Stimulated activated effector memory CD8-positive, alpha-beta T cell treated with anti-CD3 and anti-CD28 coated beads, Interleukin-12 subunit alpha, Interleukin-12 subunit beta, amount 100 ng/mL, for 72 hours (primary cell): ENCODE results near the gene SIGLEC12.
"Not testable (repeated sequence)": the region's sequence is repeated elsewhere in the genome, so short reads cannot be mapped to it uniquely, and the experiment has no call there.

Experiments used
- ATAC-seq: fragments of 150-1000 bp; cut with Tn5 transposase; 2 replicates; pipeline ENCODE4 v1.10.0; 2021
- DNase-seq, 2 donors: peaks; one replicate each; pipeline ENCODE4 v3.0.0; 2021 to 2022; ENCODE audit warnings: low spot score in 2 of 2
- H3K27ac Mint-ChIP-seq: one replicate; pipeline ENCODE4 v1.8.0; 2022; ENCODE audit warnings: mild to moderate bottlenecking, mixed read lengths
- H3K36me3 Mint-ChIP-seq: one replicate; pipeline ENCODE4 v1.8.0; 2022; ENCODE audit warnings: mild to moderate bottlenecking, mixed read lengths
- H3K4me1 Mint-ChIP-seq: one replicate; pipeline ENCODE4 v1.8.0; 2022; ENCODE audit warnings: mixed read lengths
- H3K4me3 Mint-ChIP-seq: one replicate; pipeline ENCODE4 v1.8.0; 2022; ENCODE audit warnings: mild to moderate bottlenecking, mixed read lengths
- H3K9me3 Mint-ChIP-seq: one replicate; pipeline ENCODE4 v1.8.0; 2022; ENCODE audit warnings: mixed read lengths

The SIGLEC12 gene

GRCh38 chr19:51477344-51477743 is 24.3 kb downstream of the SIGLEC12 start:
- Mint-ChIP-seq H3K4me3 (no peak overlapping the region), H3K36me3 (no peaks in the 10 kb centered on the region), H3K4me1 (peaks cover 29% of the 10 kb centered on the region), H3K9me3 (peaks cover 3% of the 10 kb centered on the region), H3K27ac (no peak overlapping the region)
- no peak for ATAC-seq
- DNase-seq, result no peak

GRCh38 chr19:51476164-51476563 is 25.4 kb downstream of the SIGLEC12 start:
- ATAC-seq, result no peak
- Mint-ChIP-seq H3K27ac (no peak overlapping the region), H3K4me3 (no peak overlapping the region), H3K9me3 (peaks cover 3% of the 10 kb centered on the region), H3K36me3 (no peaks in the 10 kb centered on the region), H3K4me1 (peaks cover 30% of the 10 kb centered on the region)
- DNase-seq, result no peak

- Mint-ChIP-seq H3K4me3 (no peak overlapping the region), H3K9me3 (no peaks in the 10 kb centered on the region), H3K4me1 (peaks cover 14% of the 10 kb centered on the region), H3K27ac (no peak overlapping the region), H3K36me3 (no peaks in the 10 kb centered on the region)
- peak; percentile 83 for ATAC-seq
- DNase-seq, result peak; percentile 90 to 92
Measured at GRCh38 chr19:51473009-51473707, 28.4 kb downstream of the SIGLEC12 start.

GRCh38 chr19:51472607-51473006 is 29.0 kb downstream of the SIGLEC12 start:
- peaks cover 19% of the 10 kb centered on the region for H3K4me1 Mint-ChIP-seq
- no peak overlapping the region for H3K27ac Mint-ChIP-seq
- no peaks in the 10 kb centered on the region for H3K9me3 Mint-ChIP-seq
- ATAC-seq (no peak), DNase-seq (no peak)
- no peaks in the 10 kb centered on the region for H3K36me3 Mint-ChIP-seq
- H3K4me3 Mint-ChIP-seq, result no peak overlapping the region

- DNase-seq (no peak), ATAC-seq (no peak)
- H3K9me3 Mint-ChIP-seq, result no peaks in the 10 kb centered on the region
- no peak overlapping the region for H3K27ac Mint-ChIP-seq
- H3K4me3 Mint-ChIP-seq, result no peak overlapping the region
- peaks cover 20% of the 10 kb centered on the region for H3K4me1 Mint-ChIP-seq
- H3K36me3 Mint-ChIP-seq, result no peaks in the 10 kb centered on the region
Measured at GRCh38 chr19:51471527-51471926, 30.1 kb downstream of the SIGLEC12 start.

GRCh38 chr19:51470966-51471365 is 30.6 kb downstream of the SIGLEC12 start:
- H3K4me1 Mint-ChIP-seq, result peaks cover 20% of the 10 kb centered on the region
- no peak for DNase-seq

GRCh38 chr19:51469629-51470028 is 32.0 kb downstream of the SIGLEC12 start:
- peaks cover 20% of the 10 kb centered on the region for H3K4me1 Mint-ChIP-seq
- DNase-seq, result no peak
- ATAC-seq, result no peak
- H3K27ac Mint-ChIP-seq, result no peak overlapping the region
- H3K4me3 Mint-ChIP-seq, result no peak overlapping the region
- no peaks in the 10 kb centered on the region for H3K36me3 Mint-ChIP-seq
- no peaks in the 10 kb centered on the region for H3K9me3 Mint-ChIP-seq

More at GRCh38 chr19:51470966-51471365, 30.6 kb downstream of the SIGLEC12 start:
- no peak overlapping the region for H3K27ac Mint-ChIP-seq
- no peak for ATAC-seq
- no peaks in the 10 kb centered on the region for H3K36me3 Mint-ChIP-seq
- no peak overlapping the region for H3K4me3 Mint-ChIP-seq
- H3K9me3 Mint-ChIP-seq, result no peaks in the 10 kb centered on the region

- no peak overlapping the region for H3K4me3 Mint-ChIP-seq
- no peaks in the 10 kb centered on the region for H3K36me3 Mint-ChIP-seq
- H3K27ac Mint-ChIP-seq, result no peak overlapping the region
- H3K4me1 Mint-ChIP-seq, result peaks cover 20% of the 10 kb centered on the region
- H3K9me3 Mint-ChIP-seq, result no peaks in the 10 kb centered on the region
- DNase-seq (no peak), ATAC-seq (no peak)
Measured at GRCh38 chr19:51469162-51469561, 32.4 kb downstream of the SIGLEC12 start.

GRCh38 chr19:51468545-51468920 is 33.1 kb downstream of the SIGLEC12 start:
- Mint-ChIP-seq H3K9me3 (no peaks in the 10 kb centered on the region), H3K4me3 (no peak overlapping the region), H3K27ac (no peak overlapping the region), H3K4me1 (peaks cover 22% of the 10 kb centered on the region), H3K36me3 (no peaks in the 10 kb centered on the region)
- ATAC-seq (no peak), DNase-seq (no peak)

- DNase-seq (no peak), ATAC-seq (no peak)
- H3K4me1 Mint-ChIP-seq, result peaks cover 24% of the 10 kb centered on the region
- no peak overlapping the region for H3K4me3 Mint-ChIP-seq
- H3K27ac Mint-ChIP-seq, result no peak overlapping the region
- H3K36me3 Mint-ChIP-seq, result no peaks in the 10 kb centered on the region
- H3K9me3 Mint-ChIP-seq, result no peaks in the 10 kb centered on the region
Measured at GRCh38 chr19:51467864-51468544, 33.6 kb downstream of the SIGLEC12 start.

GRCh38 chr19:51466723-51467122 is 34.9 kb downstream of the SIGLEC12 start:
- peaks cover 24% of the 10 kb centered on the region for H3K4me1 Mint-ChIP-seq
- ATAC-seq, result no peak

GRCh38 chr19:51463976-51464581 is 37.5 kb downstream of the SIGLEC12 start:
- peak; percentile 61 for ATAC-seq
- not testable (repeated sequence) for DNase-seq, H3K27ac Mint-ChIP-seq, H3K36me3 Mint-ChIP-seq, H3K9me3 Mint-ChIP-seq
- Mint-ChIP-seq H3K4me3 (peak overlapping the region; percentile 45), H3K4me1 (peaks cover 34% of the 10 kb centered on the region)

More at GRCh38 chr19:51466723-51467122, 34.9 kb downstream of the SIGLEC12 start:
- Mint-ChIP-seq H3K9me3 (no peaks in the 10 kb centered on the region), H3K27ac (no peak overlapping the region), H3K36me3 (no peaks in the 10 kb centered on the region), H3K4me3 (no peak overlapping the region)
- DNase-seq, result no peak

- no peak overlapping the region for H3K27ac Mint-ChIP-seq
- peaks cover 26% of the 10 kb centered on the region for H3K4me1 Mint-ChIP-seq
- H3K4me3 Mint-ChIP-seq, result no peak overlapping the region
- no peaks in the 10 kb centered on the region for H3K36me3 Mint-ChIP-seq
- H3K9me3 Mint-ChIP-seq, result no peaks in the 10 kb centered on the region
- ATAC-seq (no peak), DNase-seq (no peak)
Measured at GRCh38 chr19:51462681-51463080, 38.9 kb downstream of the SIGLEC12 start.

- ATAC-seq (no peak), DNase-seq (no peak)
- no peak overlapping the region for H3K4me3 Mint-ChIP-seq
- H3K9me3 Mint-ChIP-seq, result no peaks in the 10 kb centered on the region
- H3K36me3 Mint-ChIP-seq, result no peaks in the 10 kb centered on the region
- H3K4me1 Mint-ChIP-seq, result peaks cover 24% of the 10 kb centered on the region
- H3K27ac Mint-ChIP-seq, result no peak overlapping the region
Measured at GRCh38 chr19:51462276-51462675, 39.3 kb downstream of the SIGLEC12 start.

GRCh38 chr19:51461723-51462161 is 39.9 kb downstream of the SIGLEC12 start:
- no peak for ATAC-seq

More at GRCh38 chr19:51461723-51462161, 39.9 kb downstream of the SIGLEC12 start:
- Mint-ChIP-seq H3K36me3 (no peaks in the 10 kb centered on the region), H3K4me3 (no peak overlapping the region), H3K9me3 (no peaks in the 10 kb centered on the region), H3K4me1 (peaks cover 24% of the 10 kb centered on the region), H3K27ac (no peak overlapping the region)
- DNase-seq, result no peak
